T-helper 17 cell (primary cell): ENCODE data around the gene SMARCD3. TPM values are rescaled to one million over a fixed set of nuclear protein-coding genes. Genes with fewer than 3 reads are reported as not detected.

Experiments used
- ATAC-seq: fragments of 150-1000 bp; cut with Tn5 transposase; 2 replicates; pipeline ENCODE4 v1.10.0; 2021; ENCODE audit warnings: mild to moderate bottlenecking, moderate library complexity
- DNase-seq, 3 donors: peaks; one replicate each; pipeline versions ENCODE4 v3.0.0 to v3.0.0-alpha.2; 2020 to 2021
- H3K9me3 ChIP-seq: one replicate; pipeline ENCODE4 v1.7.0; 2013; ENCODE audit warnings: low read length, mild to moderate bottlenecking; ENCODE audit not compliant: control insufficient read depth, poor library complexity, severe bottlenecking
- H3K27ac Mint-ChIP-seq: one replicate; pipeline ENCODE4 v1.8.0; 2022; ENCODE audit warnings: mild to moderate bottlenecking, moderate library complexity, mixed read lengths
- H3K27me3 Mint-ChIP-seq: one replicate; pipeline ENCODE4 v1.8.0; 2022; ENCODE audit warnings: mixed read lengths
- H3K36me3 Mint-ChIP-seq: one replicate; pipeline ENCODE4 v1.8.0; 2022; ENCODE audit warnings: low read depth, mixed read lengths
- H3K4me1 Mint-ChIP-seq: one replicate; pipeline ENCODE4 v1.8.0; 2022; ENCODE audit warnings: mild to moderate bottlenecking, mixed read lengths
- H3K4me3 Mint-ChIP-seq: one replicate; pipeline ENCODE4 v1.8.0; 2022; ENCODE audit warnings: mild to moderate bottlenecking, moderate library complexity, mixed read lengths
- total RNA-seq, 4 donors: library from RNA in 2 of 4; stranded (reverse) in 2 of 4; gene quantifications; one replicate each; pipeline ENCODE4 v1.2.3 and lab custom pipeline; 2022 to 2026

The SMARCD3 gene
- total RNA-seq, 2 donors from 2014 or later, result 9.8 to 10.7 TPM

- no peak for ATAC-seq
- peaks cover 2% of the 10 kb centered on the region for H3K4me1 Mint-ChIP-seq
- no peaks in the 10 kb centered on the region for H3K9me3 ChIP-seq
- H3K4me3 Mint-ChIP-seq, result no peak overlapping the region
- no peak overlapping the region for H3K27ac Mint-ChIP-seq
- DNase-seq, result no peak
- peaks cover 35% of the 10 kb centered on the region for H3K27me3 Mint-ChIP-seq
- H3K36me3 Mint-ChIP-seq, result peaks cover 4% of the 10 kb centered on the region
These were observed 16.1 kb upstream of the SMARCD3 start for GRCh38 chr7:151264615-151265014.

- Mint-ChIP-seq H3K4me3 (no peak overlapping the region), H3K4me1 (peaks cover 2% of the 10 kb centered on the region), H3K27me3 (peaks cover 49% of the 10 kb centered on the region), H3K36me3 (peaks cover 11% of the 10 kb centered on the region), H3K27ac (no peak overlapping the region)
- ATAC-seq (no peak), DNase-seq (no peak)
- H3K9me3 ChIP-seq, result no peaks in the 10 kb centered on the region
These were observed 13.0 kb upstream of the SMARCD3 start for GRCh38 chr7:151261529-151261928.

GRCh38 chr7:151260883-151261282, 12.4 kb upstream of the SMARCD3 start:
- DNase-seq (no peak), ATAC-seq (no peak)
- no peak overlapping the region for H3K27ac Mint-ChIP-seq
- no peak overlapping the region for H3K4me3 Mint-ChIP-seq
- H3K27me3 Mint-ChIP-seq, result peaks cover 56% of the 10 kb centered on the region
- peaks cover 2% of the 10 kb centered on the region for H3K4me1 Mint-ChIP-seq
- peaks cover 11% of the 10 kb centered on the region for H3K36me3 Mint-ChIP-seq
- no peaks in the 10 kb centered on the region for H3K9me3 ChIP-seq

GRCh38 chr7:151260471-151260870, 12.0 kb upstream of the SMARCD3 start:
- Mint-ChIP-seq H3K27ac (no peak overlapping the region), H3K4me1 (peaks cover 2% of the 10 kb centered on the region), H3K4me3 (no peak overlapping the region), H3K36me3 (peaks cover 13% of the 10 kb centered on the region), H3K27me3 (peaks cover 57% of the 10 kb centered on the region)
- H3K9me3 ChIP-seq, result no peaks in the 10 kb centered on the region
- DNase-seq, result no peak
- no peak for ATAC-seq

- DNase-seq, result no peak
- H3K36me3 Mint-ChIP-seq, result peaks cover 9% of the 10 kb centered on the region
- no peak for ATAC-seq
- no peaks in the 10 kb centered on the region for H3K9me3 ChIP-seq
- peaks cover 2% of the 10 kb centered on the region for H3K4me1 Mint-ChIP-seq
- no peak overlapping the region for H3K4me3 Mint-ChIP-seq
- H3K27me3 Mint-ChIP-seq, result peaks cover 72% of the 10 kb centered on the region
- no peak overlapping the region for H3K27ac Mint-ChIP-seq
These were observed 9.5 kb upstream of the SMARCD3 start for GRCh38 chr7:151257990-151258389.

- no peak for DNase-seq
- no peak for ATAC-seq
- H3K27me3 Mint-ChIP-seq, result peaks cover 70% of the 10 kb centered on the region
These were observed 8.0 kb upstream of the SMARCD3 start for GRCh38 chr7:151256410-151257045.

GRCh38 chr7:151255390-151255789, 6.9 kb upstream of the SMARCD3 start:
- no peak overlapping the region for H3K4me3 Mint-ChIP-seq
- H3K9me3 ChIP-seq, result no peaks in the 10 kb centered on the region
- peaks cover 73% of the 10 kb centered on the region for H3K27me3 Mint-ChIP-seq
- no peak for ATAC-seq
- H3K27ac Mint-ChIP-seq, result no peak overlapping the region
- DNase-seq, result no peak
- peaks cover 19% of the 10 kb centered on the region for H3K36me3 Mint-ChIP-seq
- H3K4me1 Mint-ChIP-seq, result peaks cover 17% of the 10 kb centered on the region

More at GRCh38 chr7:151256410-151257045, 8.0 kb upstream of the SMARCD3 start:
- Mint-ChIP-seq H3K27ac (no peak overlapping the region), H3K36me3 (peaks cover 14% of the 10 kb centered on the region), H3K4me1 (peaks cover 8% of the 10 kb centered on the region), H3K4me3 (no peak overlapping the region)
- no peaks in the 10 kb centered on the region for H3K9me3 ChIP-seq

- H3K27ac Mint-ChIP-seq, result peak overlapping the region; percentile 32
- peaks cover 73% of the 10 kb centered on the region for H3K27me3 Mint-ChIP-seq
These were observed 6.4 kb upstream of the SMARCD3 start for GRCh38 chr7:151254851-151255250.

GRCh38 chr7:151254316-151254715, 5.8 kb upstream of the SMARCD3 start:
- H3K4me3 Mint-ChIP-seq, result no peak overlapping the region
- H3K27me3 Mint-ChIP-seq, result peaks cover 78% of the 10 kb centered on the region
- DNase-seq (no peak), ATAC-seq (no peak)
- H3K27ac Mint-ChIP-seq, result peak overlapping the region; percentile 32
- H3K36me3 Mint-ChIP-seq, result peaks cover 21% of the 10 kb centered on the region
- H3K9me3 ChIP-seq, result no peaks in the 10 kb centered on the region
- peaks cover 19% of the 10 kb centered on the region for H3K4me1 Mint-ChIP-seq

More at GRCh38 chr7:151254851-151255250, 6.4 kb upstream of the SMARCD3 start:
- Mint-ChIP-seq H3K4me1 (peaks cover 18% of the 10 kb centered on the region), H3K4me3 (no peak overlapping the region), H3K36me3 (peaks cover 20% of the 10 kb centered on the region)
- DNase-seq (no peak), ATAC-seq (no peak)
- no peaks in the 10 kb centered on the region for H3K9me3 ChIP-seq

- no peaks in the 10 kb centered on the region for H3K9me3 ChIP-seq
- peaks cover 25% of the 10 kb centered on the region for H3K4me1 Mint-ChIP-seq
- peaks cover 81% of the 10 kb centered on the region for H3K27me3 Mint-ChIP-seq
- peak overlapping the region; percentile 77 for H3K4me3 Mint-ChIP-seq
- DNase-seq (no peak), ATAC-seq (no peak)
- no peak overlapping the region for H3K27ac Mint-ChIP-seq
- H3K36me3 Mint-ChIP-seq, result peaks cover 21% of the 10 kb centered on the region
These were observed 4.6 kb upstream of the SMARCD3 start for GRCh38 chr7:151252961-151253711.

- no peaks in the 10 kb centered on the region for H3K9me3 ChIP-seq
- H3K27me3 Mint-ChIP-seq, result peaks cover 81% of the 10 kb centered on the region
- peaks cover 30% of the 10 kb centered on the region for H3K4me1 Mint-ChIP-seq
- ATAC-seq, result no peak
- no peak for DNase-seq
- no peak overlapping the region for H3K27ac Mint-ChIP-seq
- peak overlapping the region; percentile 77 for H3K4me3 Mint-ChIP-seq
- H3K36me3 Mint-ChIP-seq, result peaks cover 21% of the 10 kb centered on the region
These were observed 4.0 kb upstream of the SMARCD3 start for GRCh38 chr7:151252561-151252835.

GRCh38 chr7:151251689-151252560, 3.4 kb upstream of the SMARCD3 start:
- H3K36me3 Mint-ChIP-seq, result peaks cover 21% of the 10 kb centered on the region
- H3K27ac Mint-ChIP-seq, result no peak overlapping the region
- H3K9me3 ChIP-seq, result no peaks in the 10 kb centered on the region
- DNase-seq (no peak), ATAC-seq (peak; percentile 27)
- peaks cover 31% of the 10 kb centered on the region for H3K4me1 Mint-ChIP-seq
- H3K4me3 Mint-ChIP-seq, result peak overlapping the region; percentile 80
- H3K27me3 Mint-ChIP-seq, result peaks cover 76% of the 10 kb centered on the region

- Mint-ChIP-seq H3K27ac (no peak overlapping the region), H3K36me3 (peaks cover 19% of the 10 kb centered on the region), H3K4me1 (peaks cover 34% of the 10 kb centered on the region), H3K4me3 (peak overlapping the region; percentile 76), H3K27me3 (peaks cover 72% of the 10 kb centered on the region)
- H3K9me3 ChIP-seq, result no peaks in the 10 kb centered on the region
- DNase-seq (no peak), ATAC-seq (no peak)
These were observed 2.8 kb upstream of the SMARCD3 start for GRCh38 chr7:151251328-151251688.
